Activated T-cell treated with anti-CD3 and anti-CD28 coated beads for 4 hours (primary cell): Measurements from ENCODE around the gene FSTL4.
"Not testable (repeated sequence)": the region's sequence is repeated elsewhere in the genome, so short reads cannot be mapped to it uniquely, and the experiment has no call there.

Source experiments
- DNase-seq: peaks from one replicate; pipeline ENCODE4 v3.0.0-alpha.2; 2020

Gene FSTL4

GRCh38 chr5:133451926-133452325 lies 160.4 kb downstream of the FSTL4 start:
- no peak for DNase-seq

- DNase-seq: no peak
These were observed 162.1 kb downstream of the FSTL4 start for GRCh38 chr5:133450286-133450685.

- no peak for DNase-seq
These were observed 163.2 kb downstream of the FSTL4 start for GRCh38 chr5:133449181-133449580.

GRCh38 chr5:133446440-133446839 lies 165.9 kb downstream of the FSTL4 start:
- DNase-seq: no peak

GRCh38 chr5:133445744-133446143 lies 166.6 kb downstream of the FSTL4 start:
- no peak for DNase-seq

GRCh38 chr5:133445204-133445603 lies 167.1 kb downstream of the FSTL4 start:
- DNase-seq: not testable (repeated sequence)

- no peak for DNase-seq
These were observed 167.6 kb downstream of the FSTL4 start for GRCh38 chr5:133444711-133445110.

- no peak for DNase-seq
These were observed 171.1 kb downstream of the FSTL4 start for GRCh38 chr5:133441166-133441815.

- no peak for DNase-seq
These were observed 171.8 kb downstream of the FSTL4 start for GRCh38 chr5:133440467-133441115.

- DNase-seq: no peak
These were observed 172.5 kb downstream of the FSTL4 start for GRCh38 chr5:133439859-133440258.

GRCh38 chr5:133438487-133438886 lies 173.9 kb downstream of the FSTL4 start:
- DNase-seq: no peak

GRCh38 chr5:133434336-133434735 lies 178.0 kb downstream of the FSTL4 start:
- DNase-seq: no peak

GRCh38 chr5:133433641-133434040 lies 178.7 kb downstream of the FSTL4 start:
- DNase-seq: no peak

GRCh38 chr5:133432956-133433532 lies 179.3 kb downstream of the FSTL4 start:
- DNase-seq: no peak

- no peak for DNase-seq
These were observed 180.9 kb downstream of the FSTL4 start for GRCh38 chr5:133431326-133431865.

GRCh38 chr5:133430095-133430494 lies 182.2 kb downstream of the FSTL4 start:
- no peak for DNase-seq

GRCh38 chr5:133429046-133429445 lies 183.3 kb downstream of the FSTL4 start:
- no peak for DNase-seq

GRCh38 chr5:133428072-133428660 lies 184.2 kb downstream of the FSTL4 start:
- no peak for DNase-seq

GRCh38 chr5:133427121-133427777 lies 185.1 kb downstream of the FSTL4 start:
- DNase-seq: no peak

- no peak for DNase-seq
These were observed 186.1 kb downstream of the FSTL4 start for GRCh38 chr5:133426264-133426663.

GRCh38 chr5:133425764-133426163 lies 186.6 kb downstream of the FSTL4 start:
- no peak for DNase-seq

- no peak for DNase-seq
These were observed 187.1 kb downstream of the FSTL4 start for GRCh38 chr5:133425222-133425621.

GRCh38 chr5:133423618-133424282 lies 188.6 kb downstream of the FSTL4 start:
- peak; percentile 50 for DNase-seq
